Hepatocyte (in vitro differentiated cells): ENCODE measurements around the gene SCART1. TPM values are rescaled to one million over a fixed set of nuclear protein-coding genes. Genes with fewer than 3 reads are reported as not detected.
"Not testable (repeated sequence)": the region's sequence is repeated elsewhere in the genome, so short reads cannot be mapped to it uniquely, and the experiment has no call there.

Experiments
- DNase-seq: peaks from one replicate; pipeline ENCODE4 v3.0.0-alpha.2; 2016; ENCODE audit warnings: low spot score
- H2AFZ ChIP-seq: fragments of 200-600 bp; sonication (generic); 2 replicates; pipeline ENCODE4 v1.6.0; 2016; ENCODE audit warnings: antibody characterized with exemption, mild to moderate bottlenecking
- H3K27ac ChIP-seq: fragments of 200-600 bp; sonication (generic); 2 replicates; pipeline ENCODE4 v1.5.1; 2016; ENCODE audit warnings: mild to moderate bottlenecking
- H3K27me3 ChIP-seq: fragments of 200-600 bp; sonication (generic); 2 replicates; pipeline ENCODE4 v1.6.1; 2016
- H3K36me3 ChIP-seq: fragments of 200-600 bp; sonication (generic); replicated peaks from 2 replicates; pipeline ENCODE4 v1.5.1; 2016; ENCODE audit warnings: low read depth; ENCODE audit not compliant: insufficient read depth
- H3K4me1 ChIP-seq: fragments of 200-600 bp; sonication (generic); 2 replicates; pipeline ENCODE4 v1.5.1; 2016; ENCODE audit warnings: mild to moderate bottlenecking, moderate library complexity; ENCODE audit not compliant: insufficient read depth
- H3K4me2 ChIP-seq: fragments of 200-600 bp; sonication (generic); 2 replicates; pipeline ENCODE4 v1.6.0; 2016
- H3K4me3 ChIP-seq: fragments of 200-600 bp; sonication (generic); 2 replicates; pipeline ENCODE4 v1.5.1; 2016; ENCODE audit warnings: mild to moderate bottlenecking
- H3K79me2 ChIP-seq: fragments of 200-600 bp; sonication (generic); 2 replicates; pipeline ENCODE4 v1.6.0; 2017; ENCODE audit warnings: mild to moderate bottlenecking
- H3K9me2 ChIP-seq: fragments of 200-600 bp; sonication (generic); replicated peaks from 2 replicates; pipeline ENCODE4 v1.6.0; 2017; ENCODE audit warnings: mild to moderate bottlenecking; ENCODE audit not compliant: insufficient read depth
- H3K9me3 ChIP-seq: fragments of 200-600 bp; sonication (generic); 2 replicates; pipeline ENCODE4 v1.5.1; 2016; ENCODE audit warnings: low read depth, mild to moderate bottlenecking
- H4K20me1 ChIP-seq: fragments of 200-600 bp; sonication (generic); 2 replicates; pipeline ENCODE4 v1.6.0; 2016; ENCODE audit warnings: mild to moderate bottlenecking; ENCODE audit not compliant: insufficient read depth, poor library complexity, severe bottlenecking
- EZH2 ChIP-seq: fragments of 200-600 bp; sonication (generic); IDR thresholded peaks from 2 replicates; pipeline ENCODE4 v1.6.1; 2016; ENCODE audit warnings: antibody characterized with exemption, mild to moderate bottlenecking, borderline replicate concordance
- EZH2phosphoT487 ChIP-seq: fragments of 200-600 bp; sonication (generic); IDR thresholded peaks from one replicate; pipeline ENCODE4 v1.6.1; 2018; ENCODE audit warnings: antibody characterized with exemption, mild to moderate bottlenecking, low read depth, moderate library complexity; ENCODE audit not compliant: unreplicated experiment, severe bottlenecking
- WGBS: methylation state at CpG from one replicate; pipeline ENCODE4 v1.1.6; 2016; ENCODE audit warnings: low lambda C conversion rate; ENCODE audit errors: missing lambda C conversion rate; 5-methylcytosine and 5-hydroxymethylcytosine counted together
- polyA plus RNA-seq: library from polyadenylated mRNA; unstranded; fragments of >200 nt; fragmentation: Nextera tagmentation; extraction: Ambion mirVana; gene quantifications from 2 replicates; pipeline ENCODE4 v1.2.1, GENCODE V29; 2016
- total RNA-seq: library from RNA; depleted of rRNA; stranded (reverse); fragments of >200 nt; gene quantifications from 2 replicates; pipeline ENCODE4 v1.2.3, GENCODE V29; 2014
- TF ChIP-seq, protein P1 (sequence below): fragments of 200-600 bp; sonication (generic); IDR thresholded peaks from 2 replicates; pipeline ENCODE4 v1.5.1; 2016; ENCODE audit warnings: antibody characterized with exemption, mild to moderate bottlenecking; ENCODE audit not compliant: poor library complexity

The SCART1 gene
- total and polyA plus RNA-seq, 2 experiments from 2014 or later: 0.63 to 1.00 TPM

DNA sequence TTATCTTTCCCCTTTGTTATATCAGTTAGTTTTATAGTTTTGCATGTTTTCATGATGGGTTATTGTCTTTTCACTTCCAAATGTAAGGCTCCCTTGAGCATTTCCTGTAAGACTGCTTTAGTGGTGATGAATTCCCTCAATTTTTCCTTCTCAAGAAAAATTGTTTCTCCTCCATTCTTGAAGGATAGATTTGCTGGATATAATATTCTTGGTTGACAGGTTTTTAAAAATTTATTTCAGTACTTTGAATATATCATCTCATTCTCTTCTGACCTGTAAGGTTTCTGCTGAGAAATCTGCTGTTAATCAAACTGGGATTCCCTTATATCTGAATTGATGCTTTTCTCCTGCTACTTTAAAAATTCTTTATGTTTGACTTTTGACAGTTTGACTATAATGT lies 33.3 kb downstream of the SCART1 start:
- Histone ChIP-seq H4K20me1 (no peaks in the 10 kb centered on the region), H3K9me2 (no peaks in the 10 kb centered on the region), H3K4me1 (no peaks in the 10 kb centered on the region), H3K27ac (no peak overlapping the region), H3K4me2 (no peak overlapping the region), H3K4me3 (no peak overlapping the region), H3K9me3 (peaks cover 10% of the 10 kb centered on the region), H3K79me2 (no peaks in the 10 kb centered on the region), H3K36me3 (no peaks in the 10 kb centered on the region), H2AFZ (no peak overlapping the region), H3K27me3 (no peaks in the 10 kb centered on the region)
- DNase-seq: no peak
- TF ChIP-seq, protein P1, sequence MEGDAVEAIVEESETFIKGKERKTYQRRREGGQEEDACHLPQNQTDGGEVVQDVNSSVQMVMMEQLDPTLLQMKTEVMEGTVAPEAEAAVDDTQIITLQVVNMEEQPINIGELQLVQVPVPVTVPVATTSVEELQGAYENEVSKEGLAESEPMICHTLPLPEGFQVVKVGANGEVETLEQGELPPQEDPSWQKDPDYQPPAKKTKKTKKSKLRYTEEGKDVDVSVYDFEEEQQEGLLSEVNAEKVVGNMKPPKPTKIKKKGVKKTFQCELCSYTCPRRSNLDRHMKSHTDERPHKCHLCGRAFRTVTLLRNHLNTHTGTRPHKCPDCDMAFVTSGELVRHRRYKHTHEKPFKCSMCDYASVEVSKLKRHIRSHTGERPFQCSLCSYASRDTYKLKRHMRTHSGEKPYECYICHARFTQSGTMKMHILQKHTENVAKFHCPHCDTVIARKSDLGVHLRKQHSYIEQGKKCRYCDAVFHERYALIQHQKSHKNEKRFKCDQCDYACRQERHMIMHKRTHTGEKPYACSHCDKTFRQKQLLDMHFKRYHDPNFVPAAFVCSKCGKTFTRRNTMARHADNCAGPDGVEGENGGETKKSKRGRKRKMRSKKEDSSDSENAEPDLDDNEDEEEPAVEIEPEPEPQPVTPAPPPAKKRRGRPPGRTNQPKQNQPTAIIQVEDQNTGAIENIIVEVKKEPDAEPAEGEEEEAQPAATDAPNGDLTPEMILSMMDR: no peak
- no peak for TF ChIP-seq EZH2phosphoT487
- no peak for TF ChIP-seq EZH2

DNA sequence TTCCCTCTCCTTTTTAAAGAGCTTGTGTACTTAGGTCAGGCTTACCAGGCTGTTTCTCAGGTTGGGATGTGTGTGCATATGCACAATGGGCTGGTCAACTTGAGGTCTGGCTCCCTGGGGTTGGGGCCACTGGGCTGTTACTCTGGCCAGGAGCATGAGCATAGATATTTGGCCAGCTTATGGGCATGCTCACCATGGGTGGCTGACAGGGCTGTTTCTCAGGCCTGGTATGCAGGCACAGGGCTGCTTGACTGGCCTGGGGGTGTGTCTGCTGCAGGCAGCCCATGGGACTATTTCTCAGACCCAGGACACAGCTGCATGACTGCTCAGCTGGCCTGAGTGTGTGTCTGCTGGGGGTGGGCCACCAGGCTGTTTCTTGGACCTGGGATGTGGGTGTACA lies 34.6 kb downstream of the SCART1 start:
- DNase-seq: no peak
- Histone ChIP-seq H3K27ac (no peak overlapping the region), H3K27me3 (no peaks in the 10 kb centered on the region), H2AFZ (no peak overlapping the region), H3K4me1 (no peaks in the 10 kb centered on the region), H3K4me3 (no peak overlapping the region), H3K9me3 (peaks cover 10% of the 10 kb centered on the region), H3K79me2 (no peaks in the 10 kb centered on the region), H3K4me2 (no peak overlapping the region), H3K36me3 (no peaks in the 10 kb centered on the region), H4K20me1 (no peaks in the 10 kb centered on the region), H3K9me2 (no peaks in the 10 kb centered on the region)
- TF ChIP-seq, protein P1: no peak

GRCh38 chr10:133489816-133490588 lies 36.3 kb downstream of the SCART1 start:
- Histone ChIP-seq H3K4me1 (no peaks in the 10 kb centered on the region), H3K9me3 (peaks cover 10% of the 10 kb centered on the region), H2AFZ (no peak overlapping the region), H3K79me2 (no peaks in the 10 kb centered on the region), H3K36me3 (no peaks in the 10 kb centered on the region), H4K20me1 (no peaks in the 10 kb centered on the region), H3K4me2 (no peak overlapping the region), H3K27ac (no peak overlapping the region), H3K27me3 (no peaks in the 10 kb centered on the region), H3K9me2 (no peaks in the 10 kb centered on the region), H3K4me3 (no peak overlapping the region)
- 47% methylated on average over 2 of the region's 2 CpGs for WGBS
- TF ChIP-seq EZH2 (no peak), EZH2phosphoT487 (no peak)
- TF ChIP-seq, protein P1: no peak
- no peak for DNase-seq

GRCh38 chr10:133493562-133493961 lies 39.8 kb downstream of the SCART1 start:
- not testable (repeated sequence) for H3K79me2 ChIP-seq, H3K4me3 ChIP-seq, H4K20me1 ChIP-seq, H3K9me3 ChIP-seq, H3K27ac ChIP-seq, H3K27me3 ChIP-seq, H2AFZ ChIP-seq, H3K36me3 ChIP-seq, H3K4me1 ChIP-seq, H3K9me2 ChIP-seq, DNase-seq, H3K4me2 ChIP-seq
- WGBS: 63% methylated on average over 4 of the region's 4 CpGs

- not testable (repeated sequence) for H3K4me2 ChIP-seq, H3K4me3 ChIP-seq, H3K27ac ChIP-seq, H3K9me2 ChIP-seq, DNase-seq, H3K27me3 ChIP-seq, H3K4me1 ChIP-seq, H3K36me3 ChIP-seq, H3K79me2 ChIP-seq, H3K9me3 ChIP-seq, H2AFZ ChIP-seq, H4K20me1 ChIP-seq
- 58% methylated on average over 6 of the region's 6 CpGs for WGBS
Observed at GRCh38 chr10:133497363-133497762, 43.6 kb downstream of the SCART1 start.

DNA sequence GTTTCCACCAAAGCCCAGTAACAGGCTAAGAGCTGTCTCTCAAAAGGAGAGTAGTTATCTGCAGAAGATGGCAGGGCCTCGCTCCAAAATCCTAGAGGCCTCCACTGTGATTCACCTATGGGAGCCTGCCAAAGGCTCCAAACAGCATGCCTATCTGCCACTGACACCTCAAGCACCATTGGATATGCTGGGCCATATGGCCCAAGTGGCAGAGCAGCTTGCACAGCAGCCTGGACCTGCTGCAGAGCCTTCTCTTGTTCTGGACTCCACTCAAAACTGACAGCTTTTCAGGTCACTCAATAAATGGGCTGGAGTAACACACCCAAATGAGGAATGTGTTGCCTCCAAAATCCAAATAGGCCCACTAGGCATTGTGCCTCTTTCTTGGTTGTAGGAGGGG lies 45.4 kb downstream of the SCART1 start:
- not testable (repeated sequence) for DNase-seq, H3K79me2 ChIP-seq, H2AFZ ChIP-seq, H3K4me3 ChIP-seq, H3K4me1 ChIP-seq, H3K27me3 ChIP-seq, H3K27ac ChIP-seq, H3K9me2 ChIP-seq, H4K20me1 ChIP-seq, H3K36me3 ChIP-seq, H3K4me2 ChIP-seq, H3K9me3 ChIP-seq
- WGBS: 53% methylated on average over 1 of the region's 1 CpG
